ENCODE results near the gene DMD.
"Not testable (repeated sequence)": the region's sequence is repeated elsewhere in the genome, so short reads cannot be mapped to it uniquely, and the experiment has no call there.

The DMD gene

DNA sequence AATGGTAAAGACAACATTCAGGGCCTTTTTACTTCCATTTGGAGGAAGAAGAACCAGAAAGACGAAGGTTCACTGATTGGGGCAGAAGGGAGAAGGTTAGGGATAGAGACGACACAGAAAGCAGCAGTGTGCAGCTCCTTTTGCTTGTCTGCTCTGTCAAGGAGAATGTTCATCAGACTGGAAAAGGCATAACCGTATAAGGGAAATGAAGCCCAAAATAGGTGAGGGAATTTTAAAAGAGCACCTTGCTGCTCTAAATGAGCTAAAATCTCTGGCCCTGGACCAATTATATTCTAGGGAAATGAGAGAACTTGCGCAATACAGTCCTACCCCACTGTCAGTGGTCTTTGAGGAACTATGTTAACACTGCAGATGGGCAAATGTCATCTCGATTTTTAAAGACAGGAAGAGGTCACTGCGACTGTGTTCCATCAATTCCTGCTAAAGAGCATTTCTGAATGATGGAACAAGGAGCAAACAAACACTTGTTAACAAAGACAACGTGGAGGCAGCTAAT is 1229.7 kb downstream of the DMD start:
- DNase-seq: no peak

DNA sequence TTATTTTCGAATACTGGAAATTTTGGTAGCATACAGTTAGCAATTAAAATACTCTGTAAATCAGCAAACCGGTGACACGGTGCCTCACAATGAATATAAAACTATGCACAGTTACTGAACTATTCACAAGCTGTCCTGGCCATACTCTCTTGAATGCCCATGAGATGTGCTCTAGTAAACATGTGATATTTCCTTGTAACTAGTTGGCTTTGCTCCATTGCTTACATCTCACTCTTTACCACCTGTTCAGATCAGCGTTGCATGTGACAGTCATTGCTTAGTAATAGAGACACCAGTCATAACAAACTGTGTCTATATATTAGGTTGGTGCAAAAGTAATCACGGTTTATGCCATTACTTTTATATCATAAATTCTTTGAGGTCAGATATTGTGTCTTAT is 1241.6 kb downstream of the DMD start:
- DNase-seq: peak; percentile 1

DNA sequence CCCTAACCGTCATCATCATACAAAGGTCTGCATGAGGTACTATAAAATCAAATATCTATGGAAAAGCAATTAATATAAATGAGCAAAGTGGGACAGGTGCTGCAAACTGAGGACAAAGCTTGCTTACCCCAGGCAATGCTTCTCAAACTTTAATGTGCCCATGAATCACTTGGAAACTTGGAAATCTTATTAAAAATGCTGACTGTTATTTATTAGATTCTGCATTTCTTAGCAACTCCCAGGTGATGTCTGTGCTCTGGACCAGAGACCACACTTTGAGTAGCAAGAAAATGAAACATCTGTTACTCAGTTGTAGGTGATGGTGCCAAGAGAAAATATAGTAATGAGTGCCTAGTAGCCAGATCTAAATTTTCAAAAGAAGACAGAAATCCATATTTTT is 1249.1 kb downstream of the DMD start:
- no peak for DNase-seq

DNA sequence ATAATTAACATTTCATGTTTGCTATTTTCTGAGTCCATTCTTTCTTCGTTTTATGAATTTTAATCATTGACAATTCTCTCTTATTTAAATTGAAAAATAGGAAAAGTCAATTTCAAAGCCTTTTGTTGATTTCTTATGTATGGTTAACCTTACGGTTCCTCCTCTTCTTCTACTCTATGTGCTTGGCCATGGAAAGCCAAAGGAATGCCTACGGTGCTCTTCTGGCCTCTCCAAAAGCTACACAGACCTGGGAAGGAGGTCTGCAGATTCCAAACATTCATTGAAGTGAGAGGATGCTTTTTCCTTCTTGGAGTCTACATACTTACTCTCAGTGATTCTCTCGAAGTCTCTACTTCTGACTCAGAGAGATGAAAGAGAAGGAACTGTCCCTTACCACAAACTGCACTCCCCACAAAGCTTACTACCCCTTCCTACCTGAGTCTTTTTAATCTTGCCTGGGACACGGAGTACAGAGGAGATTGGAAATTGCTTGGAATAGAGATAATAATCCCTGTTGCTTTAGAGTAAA is 1276.4 kb downstream of the DMD start:
- no peak for DNase-seq

DNA sequence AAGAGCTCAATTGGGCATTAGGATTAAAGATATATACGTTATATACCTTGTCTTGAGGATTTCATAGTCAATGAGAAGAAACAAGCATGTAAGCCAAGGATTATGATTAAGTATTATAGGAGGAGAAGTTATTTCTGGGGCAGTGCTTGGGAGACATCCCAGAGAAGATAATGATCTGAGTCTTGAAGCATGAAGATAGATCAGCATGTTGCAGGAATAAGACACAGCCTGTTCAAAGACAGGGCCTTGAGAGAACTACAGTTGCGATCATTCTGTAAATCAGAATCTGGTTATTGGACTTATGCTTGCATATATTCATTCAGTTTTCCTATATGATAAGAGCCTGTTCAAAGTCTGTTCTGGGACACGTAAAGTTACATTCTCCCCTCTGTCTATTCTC is 1277.3 kb downstream of the DMD start:
- no peak for DNase-seq

DNA sequence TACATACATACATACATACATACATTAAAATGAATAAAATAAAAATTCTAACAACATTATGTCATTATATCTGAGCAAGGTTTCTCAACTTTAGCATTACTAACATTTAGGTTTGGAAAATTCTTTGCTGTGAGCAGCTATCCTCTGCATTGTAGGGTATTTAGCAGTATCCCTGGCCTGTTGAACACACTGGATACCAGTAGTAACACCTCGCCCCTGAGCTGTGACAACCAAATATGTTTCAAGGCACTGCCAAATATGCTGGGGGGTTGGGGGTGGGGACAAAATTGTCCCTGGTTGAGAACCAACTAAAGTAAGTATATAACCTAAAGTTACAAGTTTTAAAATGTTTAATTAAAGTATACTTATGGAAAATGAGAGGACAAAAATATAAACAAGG is 1278.6 kb downstream of the DMD start:
- DNase-seq: no peak

DNA sequence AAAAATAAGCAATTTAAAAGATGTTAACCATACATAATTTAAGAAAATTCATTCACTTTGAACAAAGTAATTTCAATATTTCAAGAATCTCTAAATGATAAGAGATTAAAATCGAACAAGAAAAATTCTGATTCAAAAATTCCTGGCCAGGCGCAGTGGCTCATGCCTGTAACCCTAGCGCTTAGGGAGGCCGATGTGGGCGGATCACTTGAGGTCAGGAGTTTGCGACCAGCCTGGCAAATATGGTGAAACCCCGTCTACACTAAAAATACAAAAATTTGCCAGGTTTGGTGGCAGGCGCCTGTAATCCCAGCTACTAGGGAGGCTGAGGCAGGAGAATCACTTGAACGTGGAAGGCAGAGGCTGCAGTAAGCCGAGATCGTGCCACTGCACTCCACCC is 1279.0 kb downstream of the DMD start:
- not testable (repeated sequence) for DNase-seq

DNA sequence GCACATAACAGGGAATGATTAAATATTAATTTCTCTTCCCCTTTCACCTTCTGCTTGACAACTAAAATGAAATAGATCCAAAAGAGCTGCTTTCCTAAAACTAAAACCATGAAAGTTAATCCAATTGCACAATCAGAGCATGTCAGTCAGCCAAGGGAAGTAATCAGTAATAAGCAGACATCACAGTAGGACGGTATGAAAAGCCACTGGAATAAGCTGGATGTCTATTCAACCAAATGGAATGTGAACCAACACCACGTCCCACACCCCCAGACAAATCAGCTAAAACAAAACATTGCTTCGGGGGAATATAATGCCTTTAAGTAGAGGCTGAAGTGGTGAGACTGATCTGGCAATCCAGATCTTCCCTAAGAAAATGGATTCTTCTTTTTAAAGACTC is 1280.1 kb downstream of the DMD start:
- DNase-seq: no peak

DNA sequence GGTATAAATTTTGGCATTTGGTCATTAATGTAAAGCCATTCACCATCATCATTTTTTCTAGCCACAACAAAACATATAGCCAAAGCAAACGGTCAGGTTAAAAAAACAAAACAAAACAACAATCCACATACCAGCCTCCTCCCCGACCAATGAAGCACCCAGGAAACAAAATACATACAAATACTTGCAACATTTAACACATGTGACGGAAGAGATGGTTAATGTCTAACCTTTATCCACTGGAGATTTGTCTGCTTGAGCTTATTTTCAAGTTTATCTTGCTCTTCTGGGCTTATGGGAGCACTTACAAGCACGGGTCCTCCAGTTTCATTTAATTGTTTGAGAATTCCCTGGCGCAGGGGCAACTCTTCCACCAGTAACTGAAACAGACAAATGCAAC is 1282.0 kb downstream of the DMD start:
- DNase-seq: no peak

DNA sequence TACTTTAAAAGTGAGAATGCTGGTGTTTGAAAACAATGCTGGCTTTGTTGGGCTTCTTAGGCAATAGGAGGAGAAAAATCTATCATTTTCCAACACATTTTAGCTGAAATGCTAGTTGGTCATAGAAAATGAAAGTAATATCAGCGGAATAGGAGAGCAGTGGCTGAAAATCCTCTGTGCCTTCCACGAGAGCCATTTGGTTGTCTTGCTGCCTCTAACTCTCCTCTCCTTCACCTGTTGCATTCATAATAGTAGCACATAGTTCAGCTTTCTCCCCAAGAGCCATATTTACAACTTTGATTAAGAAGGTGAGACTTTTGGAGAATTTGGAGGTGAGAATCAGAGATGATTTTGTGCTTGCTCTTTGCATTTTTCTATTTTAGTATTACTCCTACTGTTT is 1290.1 kb downstream of the DMD start:
- DNase-seq: no peak

DNA sequence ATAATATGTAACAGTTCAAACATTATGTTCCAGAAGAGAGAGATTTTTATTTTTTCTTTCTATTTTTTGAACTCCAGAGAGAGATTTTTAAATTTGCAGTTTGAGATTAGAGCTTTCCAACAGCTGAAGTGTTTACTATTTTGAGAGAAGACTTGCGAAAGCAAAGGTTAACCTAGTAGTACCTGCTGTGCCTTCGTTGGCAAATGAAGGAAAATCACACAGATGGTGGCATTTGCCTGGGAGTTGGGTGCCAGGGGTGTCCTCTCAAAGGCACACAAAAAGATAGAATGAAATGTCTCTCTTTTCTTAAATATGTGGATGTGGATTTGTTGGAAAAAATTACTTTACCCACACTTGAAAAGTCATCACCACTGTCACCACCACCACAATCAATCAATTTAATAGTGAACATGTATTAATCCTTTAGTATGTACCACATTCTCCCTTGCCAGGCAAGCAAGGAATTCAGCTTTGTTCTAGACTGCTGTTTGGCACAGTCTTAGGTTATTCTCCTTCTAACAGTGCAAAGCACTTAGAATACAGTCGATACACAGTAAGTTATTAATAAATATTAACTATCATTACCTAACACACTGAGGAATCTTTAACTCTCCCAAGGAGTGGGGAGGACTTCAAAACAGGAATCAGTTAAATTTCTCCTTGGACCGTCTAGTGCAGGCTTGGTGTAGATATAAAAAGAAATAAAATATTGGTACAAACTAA is 1301.3 kb downstream of the DMD start:
- no peak for DNase-seq

DNA sequence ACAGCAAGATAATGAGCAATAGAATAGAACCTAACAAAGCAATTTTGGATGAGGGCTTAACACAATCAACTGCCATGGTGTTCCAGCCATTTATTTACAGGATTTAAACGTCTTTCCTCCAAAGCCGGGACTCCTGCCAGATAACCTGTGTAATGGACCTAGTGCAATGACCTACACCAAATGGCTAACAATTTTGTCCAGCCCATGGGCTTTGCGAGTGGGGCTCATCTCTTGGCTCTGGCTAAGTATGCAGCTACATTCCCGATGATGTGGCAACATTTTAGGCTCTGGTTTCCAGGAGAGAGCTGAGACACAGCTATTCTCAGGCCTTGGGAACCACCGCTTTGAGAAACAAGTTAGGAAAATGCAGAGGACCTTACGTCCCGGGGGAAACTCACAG is 1317.2 kb downstream of the DMD start:
- DNase-seq: peak; percentile 84

DNA sequence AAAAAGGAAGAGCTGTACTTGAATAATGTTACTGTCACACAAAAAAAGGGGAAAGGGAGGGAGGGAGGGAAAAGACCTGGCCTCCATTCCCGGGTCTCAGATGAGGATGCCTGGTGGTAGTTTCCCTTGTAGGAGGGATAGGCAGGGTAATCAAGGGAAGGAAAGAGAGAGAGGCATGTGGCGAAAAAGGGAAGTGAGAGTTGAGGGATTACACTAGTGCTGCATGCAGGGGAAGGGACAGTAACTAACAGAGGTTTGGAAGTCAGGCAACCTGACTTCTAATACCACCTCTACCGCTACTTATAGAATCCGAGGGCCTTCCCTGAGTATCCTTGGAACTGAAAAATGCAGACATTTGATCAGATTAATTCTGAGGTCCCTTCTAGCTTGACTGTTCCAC is 1317.8 kb downstream of the DMD start:
- peak; percentile 47 for DNase-seq

DNA sequence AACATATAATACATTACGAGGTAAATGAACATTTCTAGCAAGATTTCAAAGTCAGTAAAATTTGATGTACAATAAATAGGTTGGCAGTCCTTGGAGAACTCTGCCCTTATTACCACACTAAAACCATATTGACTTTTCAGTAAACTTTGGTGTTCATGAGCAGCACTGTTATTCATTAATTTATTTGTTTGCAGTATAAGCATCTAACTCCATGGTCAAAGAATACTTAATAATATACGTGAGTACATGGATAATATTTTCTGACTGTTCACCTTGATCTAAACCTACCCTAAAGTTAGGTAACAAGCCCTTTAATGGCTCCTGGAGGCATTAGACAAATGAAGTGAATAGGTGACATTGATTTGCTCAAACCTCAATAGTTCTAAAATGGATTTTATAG is 1322.3 kb downstream of the DMD start:
- DNase-seq: no peak

DNA sequence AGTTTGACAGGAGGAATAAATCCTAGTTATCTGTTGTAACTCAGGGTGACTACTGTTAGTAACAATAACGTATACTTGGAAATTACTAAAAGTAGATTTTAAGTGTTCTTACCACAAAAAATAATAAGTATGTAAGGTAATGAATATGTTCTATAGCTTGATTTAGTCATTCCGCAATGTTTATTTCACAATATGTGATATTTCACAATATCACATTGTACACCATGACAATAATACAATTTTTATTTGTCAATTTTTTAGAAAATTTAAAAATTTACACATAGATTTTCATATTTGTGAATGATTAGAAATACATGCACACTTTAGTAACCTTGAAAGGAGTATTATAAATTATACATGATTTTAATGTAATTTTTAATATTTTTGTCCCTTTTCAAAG is 1326.8 kb downstream of the DMD start:
- no peak for DNase-seq

DNA sequence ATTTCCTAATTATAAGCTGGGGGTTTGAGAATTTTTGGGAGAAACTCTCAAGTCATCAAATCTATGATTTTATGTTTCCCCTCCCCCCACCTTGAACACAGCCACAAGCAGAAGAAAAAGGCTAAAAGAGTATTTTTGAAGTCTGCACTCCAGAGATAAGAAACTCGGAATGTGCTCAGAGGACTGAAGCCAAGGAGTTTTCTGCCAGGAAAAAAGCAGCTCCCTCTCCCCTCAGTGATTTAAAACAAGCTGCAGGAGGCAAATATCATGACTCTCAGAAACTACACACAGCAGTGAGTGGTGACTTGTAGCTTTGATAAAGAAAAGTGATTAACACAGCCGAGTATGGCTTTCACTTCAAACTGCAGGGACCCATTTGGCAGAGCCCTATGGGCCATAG is 1339.3 kb downstream of the DMD start:
- peak; percentile 12 for DNase-seq

DNA sequence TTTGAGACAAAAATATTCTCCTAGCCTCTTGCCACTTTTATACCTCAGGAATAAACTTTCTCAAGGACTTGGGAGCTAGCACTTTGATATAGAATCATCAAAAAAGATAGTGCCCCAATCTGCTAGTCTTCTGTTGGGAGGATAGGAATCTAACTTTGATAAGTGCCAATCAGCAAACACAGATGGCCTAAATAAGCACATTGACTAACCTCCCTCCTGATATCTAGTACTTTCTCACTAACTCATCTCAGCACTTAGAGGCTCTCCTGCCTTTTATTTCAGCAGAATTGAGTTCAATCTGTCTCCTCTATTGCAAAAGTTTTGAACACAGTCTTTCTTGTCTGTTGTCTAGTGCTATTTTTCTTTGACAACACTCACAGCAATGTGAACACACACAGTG is 1341.1 kb downstream of the DMD start:
- DNase-seq: no peak

DNA sequence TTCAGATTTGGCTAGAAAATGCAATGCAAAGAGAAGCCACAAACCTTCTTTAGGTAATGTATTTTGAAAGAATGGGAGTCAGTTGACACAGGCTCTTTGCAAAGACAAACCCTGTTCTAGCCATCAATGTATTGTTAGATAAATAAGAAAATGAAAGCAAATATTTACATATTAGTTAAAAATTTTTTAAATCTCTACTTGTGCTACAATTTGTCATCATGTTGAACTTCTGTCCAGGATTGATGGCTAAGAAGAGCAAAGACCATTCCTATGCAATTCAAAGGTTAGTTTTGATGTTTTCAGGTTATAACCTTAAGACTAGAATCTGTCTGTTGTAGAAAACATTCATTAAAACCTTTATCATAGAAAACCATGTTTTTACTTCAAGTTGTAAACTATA is 1350.7 kb downstream of the DMD start:
- no peak for DNase-seq

DNA sequence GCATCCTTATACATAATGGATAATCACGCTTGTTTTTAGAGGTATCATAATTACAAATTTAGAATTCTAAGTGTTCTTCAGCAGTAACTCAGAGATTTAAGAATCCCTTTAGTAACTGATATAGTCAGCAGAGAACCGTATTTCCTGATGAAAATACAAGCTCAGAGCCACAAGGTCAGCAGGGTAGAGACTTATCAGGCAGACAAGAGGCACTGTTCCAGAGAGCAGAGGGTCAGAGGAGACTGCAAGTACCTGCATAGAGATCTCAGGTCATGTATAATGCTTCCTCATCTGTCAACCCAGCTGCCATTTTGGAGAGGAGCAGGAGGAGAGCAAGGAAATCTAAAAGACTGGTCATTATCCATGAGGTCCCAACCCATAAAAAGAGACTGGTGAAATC is 1352.4 kb downstream of the DMD start:
- DNase-seq: peak; percentile 4

DNA sequence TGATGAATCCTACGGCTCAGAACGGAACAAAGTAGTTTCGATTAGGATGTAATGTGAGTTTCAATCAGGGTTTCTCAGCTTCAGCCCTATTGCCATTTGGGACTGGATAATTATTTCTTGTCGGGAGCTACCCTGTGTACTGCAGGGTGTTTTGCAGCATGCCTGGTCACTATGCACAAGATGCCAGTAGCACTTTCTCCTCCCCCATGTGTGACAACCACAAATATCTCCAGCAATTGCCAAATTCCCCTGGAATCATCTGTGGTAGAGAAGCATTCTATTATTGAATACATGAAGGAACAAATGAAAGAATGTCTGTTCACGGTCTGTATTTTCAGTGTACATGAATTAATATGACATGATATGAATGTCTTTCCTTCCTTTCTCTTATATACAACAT is 1356.6 kb downstream of the DMD start:
- DNase-seq: no peak

DNA sequence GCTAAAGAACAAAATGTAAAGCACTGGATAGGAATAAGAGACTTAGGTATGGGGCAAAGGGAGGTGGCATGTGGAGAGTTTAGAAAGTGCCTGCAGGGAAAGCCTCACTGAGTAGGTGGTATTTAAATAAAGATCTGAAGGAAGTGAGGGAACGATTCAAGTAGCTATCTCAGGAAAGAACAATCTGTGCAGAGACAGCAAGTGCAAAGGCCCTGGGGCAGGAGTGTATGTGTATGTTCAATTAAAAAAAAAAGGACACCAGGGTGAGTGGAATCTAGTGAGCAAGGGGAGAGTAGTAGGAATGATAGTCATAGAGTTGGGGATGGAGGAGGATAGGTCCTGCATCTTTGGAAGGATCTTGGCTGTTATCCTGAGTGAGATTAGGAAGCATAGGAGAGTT is 1359.6 kb downstream of the DMD start:
- DNase-seq: no peak

DNA sequence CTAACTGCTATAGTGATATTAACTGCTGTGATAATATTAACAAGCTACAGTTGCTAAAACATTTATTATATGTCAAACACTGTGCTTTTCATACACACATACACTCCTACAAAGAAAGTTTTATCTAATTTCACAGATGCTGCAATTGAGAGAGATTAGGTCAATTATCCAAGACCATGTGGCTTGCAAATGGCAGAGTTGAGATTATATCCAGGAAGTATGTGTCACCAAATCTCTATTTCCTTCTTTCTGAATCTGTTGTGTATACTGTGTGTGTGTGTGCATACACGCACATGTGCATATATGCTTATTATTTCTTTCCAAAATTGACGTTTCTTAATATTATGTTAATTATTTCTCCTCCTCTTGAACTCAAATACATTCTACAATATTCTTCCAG is 1363.6 kb downstream of the DMD start:
- DNase-seq: no peak

DNA sequence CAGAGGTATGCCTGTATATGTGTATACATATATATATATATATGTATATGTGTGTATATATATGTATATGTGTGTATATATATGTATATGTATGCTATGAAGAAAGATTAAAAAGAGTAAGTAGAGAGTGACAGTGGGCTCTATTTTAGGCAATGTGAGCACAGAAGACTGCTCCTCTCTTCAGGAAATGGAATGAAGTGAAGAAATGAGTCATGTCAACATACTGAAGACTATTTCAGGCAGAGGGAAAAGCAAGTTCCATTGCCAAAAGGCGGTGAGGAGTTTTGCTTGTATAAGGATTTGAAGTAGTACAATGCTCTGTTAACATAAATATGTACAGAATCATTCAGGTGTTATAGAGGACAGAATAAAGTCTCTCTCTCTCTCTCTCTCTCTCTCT is 1366.3 kb downstream of the DMD start:
- no peak for DNase-seq

DNA sequence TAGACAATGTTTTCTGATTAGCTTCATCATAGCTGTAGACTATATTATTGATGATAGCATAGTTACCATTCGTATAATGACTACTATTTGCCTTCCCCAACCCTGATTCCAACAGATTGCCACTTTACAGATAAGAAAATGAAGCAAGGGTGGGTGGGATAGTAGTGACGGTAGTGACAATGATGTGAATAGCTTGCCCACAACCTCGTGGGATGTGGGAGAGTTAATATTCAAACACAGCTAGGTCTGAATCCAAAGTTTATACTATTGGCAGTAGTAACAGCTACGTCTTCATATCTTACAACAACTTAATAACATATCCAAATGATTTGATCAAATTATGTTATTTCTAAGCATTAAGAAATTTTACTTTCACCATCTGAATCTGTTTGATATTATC is 1372.7 kb downstream of the DMD start:
- no peak for DNase-seq

DNA sequence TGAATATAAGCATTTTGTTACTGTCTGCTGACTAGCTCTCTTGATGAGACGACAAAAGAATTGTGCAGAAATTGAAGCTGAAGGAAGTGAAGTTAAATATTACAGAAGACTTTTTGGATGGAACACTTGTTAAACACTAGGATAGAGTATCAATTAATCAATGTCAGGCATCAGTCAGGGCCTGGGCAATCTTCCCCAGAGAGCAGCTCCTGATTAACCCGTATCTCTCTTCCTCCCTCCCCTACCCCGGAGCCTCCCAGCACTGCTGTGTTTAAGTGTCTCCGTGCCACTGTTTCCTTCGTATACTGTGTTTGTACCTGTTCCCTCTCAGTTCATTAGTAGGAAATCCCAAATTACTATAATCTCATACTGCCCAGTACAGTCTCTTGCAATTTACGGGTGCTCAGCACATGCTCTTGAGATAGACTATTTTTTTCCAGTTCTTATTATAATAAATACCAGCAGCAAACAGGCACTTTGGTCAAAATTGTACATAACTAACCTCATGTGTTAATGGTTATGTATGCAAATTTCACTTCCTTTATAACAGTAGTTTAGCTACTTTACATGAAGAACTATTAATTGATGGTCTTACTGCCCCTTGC is 1373.8 kb downstream of the DMD start:
- DNase-seq: peak; percentile 5

Data from NCI-H69 (cell line).